ENCODE results near the gene PKD2. TPM values are rescaled to one million over a fixed set of nuclear protein-coding genes. Genes with fewer than 3 reads are reported as not detected.

Gene PKD2
- total and polyA plus RNA-seq, 2 of the 13 experiments (the other 11 are each of a cell fraction or from before 2014, with no cell fraction given) = 5.6 to 9.1 TPM

GRCh38 chr4:88104902-88105610 is 97.6 kb downstream of the PKD2 start:
- Histone ChIP-seq H3K4me1 (ENCODE audit: insufficient read depth, low read length) (peaks cover 56% of the 10 kb centered on the region), H3K36me3 (replicated peaks in 1 of 2; ENCODE audit: control insufficient read depth in 1 of 2, insufficient read depth in 2 of 2, low read length in 2 of 2) (no peaks in the 10 kb centered on the region), H3K4me3 (replicated peaks in 1 of 3; ENCODE audit: insufficient read depth in 1 of 3, low read depth in 2 of 3, low read length in 3 of 3) (no peak overlapping the region), H3K79me2 (ENCODE audit: insufficient read depth, low read length) (no peaks in the 10 kb centered on the region), H3K9me3 (ENCODE audit: low read length) (no peaks in the 10 kb centered on the region), H2AFZ (ENCODE audit: low read length) (no peak overlapping the region), H3K9ac (ENCODE audit: insufficient read depth, low read depth, low read length) (no peak overlapping the region), H3K4me2 (ENCODE audit: low read depth, low read length) (no peak overlapping the region), H3K27me3 (ENCODE audit: control insufficient read depth in 1 of 2, insufficient read depth in 2 of 2, low read length in 2 of 2) (no peaks in the 10 kb centered on the region), H3K27ac (ENCODE audit: extremely low read length, insufficient read depth, low read length) (peak overlapping the region; percentile 18), H4K20me1 (ENCODE audit: insufficient read depth, low read length) (no peaks in the 10 kb centered on the region)
- DNase-seq (ENCODE audit: low spot score) (no peak), ATAC-seq (no peak), FAIRE-seq (no peak)
- intact Hi-C loops (cut with micrococcal nuclease; ENCODE audit: unreplicated experiment) (loop anchor here (5.0 kb wide), 5 partner anchors 43 to 412 kb away; partner anchors contain the start of gene PPM1K), in situ Hi-C loops (cut with HindIII; ENCODE audit: extremely low pct_ligation_motif_present, low pct_unique_long_range_greater_than_20kb) (no loop called here)
- ChIA-PET CTCF (ENCODE audit: low intra/inter-chr PET ratio, low total read pairs) (no interaction called here), POLR2A (no interaction called here)
- WGBS (ENCODE audit: low lambda C conversion rate) = 99% methylated on average over 4 of the region's 4 CpGs
- TF ChIP-seq, protein P1, sequence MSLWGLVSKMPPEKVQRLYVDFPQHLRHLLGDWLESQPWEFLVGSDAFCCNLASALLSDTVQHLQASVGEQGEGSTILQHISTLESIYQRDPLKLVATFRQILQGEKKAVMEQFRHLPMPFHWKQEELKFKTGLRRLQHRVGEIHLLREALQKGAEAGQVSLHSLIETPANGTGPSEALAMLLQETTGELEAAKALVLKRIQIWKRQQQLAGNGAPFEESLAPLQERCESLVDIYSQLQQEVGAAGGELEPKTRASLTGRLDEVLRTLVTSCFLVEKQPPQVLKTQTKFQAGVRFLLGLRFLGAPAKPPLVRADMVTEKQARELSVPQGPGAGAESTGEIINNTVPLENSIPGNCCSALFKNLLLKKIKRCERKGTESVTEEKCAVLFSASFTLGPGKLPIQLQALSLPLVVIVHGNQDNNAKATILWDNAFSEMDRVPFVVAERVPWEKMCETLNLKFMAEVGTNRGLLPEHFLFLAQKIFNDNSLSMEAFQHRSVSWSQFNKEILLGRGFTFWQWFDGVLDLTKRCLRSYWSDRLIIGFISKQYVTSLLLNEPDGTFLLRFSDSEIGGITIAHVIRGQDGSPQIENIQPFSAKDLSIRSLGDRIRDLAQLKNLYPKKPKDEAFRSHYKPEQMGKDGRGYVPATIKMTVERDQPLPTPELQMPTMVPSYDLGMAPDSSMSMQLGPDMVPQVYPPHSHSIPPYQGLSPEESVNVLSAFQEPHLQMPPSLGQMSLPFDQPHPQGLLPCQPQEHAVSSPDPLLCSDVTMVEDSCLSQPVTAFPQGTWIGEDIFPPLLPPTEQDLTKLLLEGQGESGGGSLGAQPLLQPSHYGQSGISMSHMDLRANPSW (CRISPR knock-in tag; IDR thresholded peaks at IDR 0.05; ENCODE audit: borderline replicate concordance) = no peak
- no peak for TF ChIP-seq ZUFSP (CRISPR knock-in tag; IDR thresholded peaks at IDR 0.05; ENCODE audit: borderline replicate concordance)
- TF ChIP-seq ZMYM4 (CRISPR knock-in tag; IDR thresholded peaks at IDR 0.05) = no peak
- TF ChIP-seq JUND (CRISPR knock-in tag; IDR thresholded peaks at IDR 0.05) = no peak
- TF ChIP-seq ISL2 (CRISPR knock-in tag; IDR thresholded peaks at IDR 0.05) = no peak
- TF ChIP-seq ZNF563 (CRISPR knock-in tag; IDR thresholded peaks at IDR 0.05) = no peak
- no peak for TF ChIP-seq ZBTB43 (CRISPR knock-in tag; conservative IDR thresholded peaks at IDR 0.05)
- no peak for TF ChIP-seq YEATS4 (CRISPR knock-in tag; IDR thresholded peaks at IDR 0.05; ENCODE audit: borderline replicate concordance)
- TF ChIP-seq, protein P2, sequence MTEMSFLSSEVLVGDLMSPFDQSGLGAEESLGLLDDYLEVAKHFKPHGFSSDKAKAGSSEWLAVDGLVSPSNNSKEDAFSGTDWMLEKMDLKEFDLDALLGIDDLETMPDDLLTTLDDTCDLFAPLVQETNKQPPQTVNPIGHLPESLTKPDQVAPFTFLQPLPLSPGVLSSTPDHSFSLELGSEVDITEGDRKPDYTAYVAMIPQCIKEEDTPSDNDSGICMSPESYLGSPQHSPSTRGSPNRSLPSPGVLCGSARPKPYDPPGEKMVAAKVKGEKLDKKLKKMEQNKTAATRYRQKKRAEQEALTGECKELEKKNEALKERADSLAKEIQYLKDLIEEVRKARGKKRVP (CRISPR knock-in tag; IDR thresholded peaks at IDR 0.05) = no peak
- TF ChIP-seq ZNF317 (CRISPR knock-in tag; IDR thresholded peaks at IDR 0.05) = no peak
- TF ChIP-seq, protein P3, sequence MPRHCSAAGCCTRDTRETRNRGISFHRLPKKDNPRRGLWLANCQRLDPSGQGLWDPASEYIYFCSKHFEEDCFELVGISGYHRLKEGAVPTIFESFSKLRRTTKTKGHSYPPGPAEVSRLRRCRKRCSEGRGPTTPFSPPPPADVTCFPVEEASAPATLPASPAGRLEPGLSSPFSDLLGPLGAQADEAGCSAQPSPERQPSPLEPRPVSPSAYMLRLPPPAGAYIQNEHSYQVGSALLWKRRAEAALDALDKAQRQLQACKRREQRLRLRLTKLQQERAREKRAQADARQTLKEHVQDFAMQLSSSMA (CRISPR knock-in tag; IDR thresholded peaks at IDR 0.05) = no peak
- no peak for TF ChIP-seq HNRNPL (IDR thresholded peaks at IDR 0.05; ENCODE audit: low read depth, low read length)
- TF ChIP-seq FIP1L1 (IDR thresholded peaks at IDR 0.05; ENCODE audit: borderline replicate concordance, insufficient read depth, low read depth, low read length) = no peak
- no peak for TF ChIP-seq SCMH1 (CRISPR knock-in tag; IDR thresholded peaks at IDR 0.05; ENCODE audit: borderline replicate concordance)
- TF ChIP-seq WIZ (CRISPR knock-in tag; IDR thresholded peaks at IDR 0.05) = no peak
- TF ChIP-seq RXRB (CRISPR knock-in tag; IDR thresholded peaks at IDR 0.05; ENCODE audit: borderline replicate concordance) = no peak
- BruUV-seq (replicated peaks) = no TSS peak

Measured in HepG2 (cell line).